SK-N-SH (cell line): ENCODE data around the gene BLOC1S3.

Experiments
- CTCF ChIP-seq: fragments of 200-600 bp; sonication (generic); IDR thresholded peaks from 2 replicates; pipeline ENCODE4 v1.6.1; 2017; ENCODE audit warnings: antibody characterized with exemption, mild to moderate bottlenecking, moderate library complexity
- EP300 ChIP-seq, 2 experiments: IDR thresholded peaks; 2 replicates each; pipeline versions ENCODE4 v1.4.0 to v1.6.1; 2012; ENCODE audit warnings: borderline replicate concordance in 1 of 2, low read depth in 1 of 2, low read length in 1 of 2
- MAX ChIP-seq: IDR thresholded peaks from 2 replicates; pipeline ENCODE4 v1.4.0; 2012; ENCODE audit warnings: low read depth
- PBX3 ChIP-seq: IDR thresholded peaks from 2 replicates; pipeline ENCODE4; 2012
- TEAD4 ChIP-seq: IDR thresholded peaks from 2 replicates; pipeline ENCODE4 v1.4.0; 2012; ENCODE audit warnings: mild to moderate bottlenecking, borderline replicate concordance; ENCODE audit not compliant: insufficient read depth
- YY1 ChIP-seq: IDR thresholded peaks from 2 replicates; pipeline ENCODE4 v1.4.0; 2012; ENCODE audit warnings: low read depth, mild to moderate bottlenecking

- TF ChIP-seq PBX3 (no peak), CTCF (no peak), MAX (no peak), YY1 (no peak), TEAD4 (no peak), EP300 (IDR thresholded peaks at IDR 0.05; ENCODE audit: borderline replicate concordance in 1 of 2, low read depth in 1 of 2, low read length in 1 of 2) (no peak)
Measured at GRCh38 chr19:45216667-45217066, 38.1 kb downstream of the BLOC1S3 start.
